ENCODE measurements around the gene DGKI.

DNA sequence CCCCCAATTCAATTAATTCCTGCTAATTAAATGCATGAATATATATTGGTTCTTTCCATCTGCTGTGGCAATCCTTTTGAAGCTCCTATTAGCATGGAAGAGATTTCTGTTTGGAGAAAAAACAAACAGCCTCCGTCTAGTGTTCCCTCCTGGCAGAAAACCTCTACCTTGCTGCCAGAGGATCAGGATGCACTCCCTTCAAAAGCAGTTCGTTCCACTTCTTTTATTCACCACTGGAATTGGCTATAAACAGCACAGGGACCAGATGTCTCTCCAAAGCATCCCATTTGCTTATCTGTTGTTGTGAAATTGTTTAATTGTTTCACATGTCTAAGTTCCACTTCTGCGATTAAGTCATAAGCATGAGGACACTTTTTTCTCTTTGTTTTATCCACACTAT lies 425.4 kb downstream of the DGKI start:
- no peak for TF ChIP-seq EP300 (IDR thresholded peaks at IDR 0.05)
- TF ChIP-seq, protein P1, sequence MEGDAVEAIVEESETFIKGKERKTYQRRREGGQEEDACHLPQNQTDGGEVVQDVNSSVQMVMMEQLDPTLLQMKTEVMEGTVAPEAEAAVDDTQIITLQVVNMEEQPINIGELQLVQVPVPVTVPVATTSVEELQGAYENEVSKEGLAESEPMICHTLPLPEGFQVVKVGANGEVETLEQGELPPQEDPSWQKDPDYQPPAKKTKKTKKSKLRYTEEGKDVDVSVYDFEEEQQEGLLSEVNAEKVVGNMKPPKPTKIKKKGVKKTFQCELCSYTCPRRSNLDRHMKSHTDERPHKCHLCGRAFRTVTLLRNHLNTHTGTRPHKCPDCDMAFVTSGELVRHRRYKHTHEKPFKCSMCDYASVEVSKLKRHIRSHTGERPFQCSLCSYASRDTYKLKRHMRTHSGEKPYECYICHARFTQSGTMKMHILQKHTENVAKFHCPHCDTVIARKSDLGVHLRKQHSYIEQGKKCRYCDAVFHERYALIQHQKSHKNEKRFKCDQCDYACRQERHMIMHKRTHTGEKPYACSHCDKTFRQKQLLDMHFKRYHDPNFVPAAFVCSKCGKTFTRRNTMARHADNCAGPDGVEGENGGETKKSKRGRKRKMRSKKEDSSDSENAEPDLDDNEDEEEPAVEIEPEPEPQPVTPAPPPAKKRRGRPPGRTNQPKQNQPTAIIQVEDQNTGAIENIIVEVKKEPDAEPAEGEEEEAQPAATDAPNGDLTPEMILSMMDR (IDR thresholded peaks at IDR 0.05), result no peak

Data from suprapubic skin (tissue), 3 donors.